Activated T-helper 1 cell treated with anti-CD3 and anti-CD28 coated beads, Interleukin-12 subunit alpha, Interleukin-12 subunit beta, Interleukin-2, Interleukin-4 antibody, amounts not matched to agents 30 ng/mL and 10 ng/mL and 1 ng/mL, durations not matched to agents 14 hours and 24 hours and 36 hours (primary cell): Measurements from ENCODE around the gene SERTAD1. TPM values are rescaled to one million over a fixed set of nuclear protein-coding genes. Genes with fewer than 3 reads are reported as not detected.
"Not testable (repeated sequence)": the region's sequence is repeated elsewhere in the genome, so short reads cannot be mapped to it uniquely, and the experiment has no call there.

Source experiments
- DNase-seq: peaks from one replicate; pipeline ENCODE4 v3.0.0; 2021; ENCODE audit warnings: low spot score
- H3K27ac Mint-ChIP-seq: one replicate; pipeline ENCODE4 v1.8.0; 2021; ENCODE audit warnings: mild to moderate bottlenecking, mixed read lengths
- H3K27me3 Mint-ChIP-seq: one replicate; pipeline ENCODE4 v1.8.0; 2022; ENCODE audit warnings: mild to moderate bottlenecking, moderate library complexity, mixed read lengths; ENCODE audit not compliant: insufficient read depth
- H3K36me3 Mint-ChIP-seq: one replicate; pipeline ENCODE4 v1.8.0; 2021; ENCODE audit warnings: low read depth, mixed read lengths
- H3K4me1 Mint-ChIP-seq: one replicate; pipeline ENCODE4 v1.8.0; 2021; ENCODE audit warnings: low read depth, mixed read lengths
- H3K4me3 Mint-ChIP-seq: one replicate; pipeline ENCODE4 v1.8.0; 2021; ENCODE audit warnings: mild to moderate bottlenecking, moderate library complexity, mixed read lengths
- H3K9me3 Mint-ChIP-seq: one replicate; pipeline ENCODE4 v1.8.0; 2021; ENCODE audit warnings: mixed read lengths
- intact Hi-C: fragments of 100-400 bp; cut with micrococcal nuclease; formaldehyde crosslinking; loops from one replicate; pipeline ENCODE4 v1.15.1; 2024
- total RNA-seq: library from RNA; stranded (reverse); gene quantifications from 2 replicates; pipeline ENCODE4 v1.2.3, GENCODE V29; 2022

Gene SERTAD1
- total RNA-seq, 1 donor from 2014 or later: 18.3 TPM

GRCh38 chr19:40444825-40445312 lies 19.1 kb upstream of the SERTAD1 start:
- peak overlapping the region; percentile 79 for H3K27ac Mint-ChIP-seq
- DNase-seq: no peak
- intact Hi-C loops: loop anchor here (1.0 to 5.0 kb wide), 4 partner anchors 20 to 917 kb away; partner anchors contain the start of genes B9D2 and BLVRB
- H3K9me3 Mint-ChIP-seq: no peaks in the 10 kb centered on the region
- H3K4me1 Mint-ChIP-seq: peaks cover 26% of the 10 kb centered on the region
- no peaks in the 10 kb centered on the region for H3K27me3 Mint-ChIP-seq
- peak overlapping the region; percentile 97 for H3K4me3 Mint-ChIP-seq
- H3K36me3 Mint-ChIP-seq: peaks cover 11% of the 10 kb centered on the region

- Mint-ChIP-seq H3K36me3 (peaks cover 11% of the 10 kb centered on the region), H3K27me3 (no peaks in the 10 kb centered on the region), H3K4me1 (peaks cover 26% of the 10 kb centered on the region), H3K27ac (peak within 1 kb of the TSS; percentile 97), H3K9me3 (no peaks in the 10 kb centered on the region), H3K4me3 (peak within 1 kb of the TSS; percentile 97)
- intact Hi-C loops: loop anchor here (1.0 to 5.0 kb wide), 13 partner anchors 11 to 918 kb away; partner anchors contain the start of genes AKT2, B9D2, BLVRB and C19orf47
- peak; percentile 97 for DNase-seq
These were observed 18.4 kb upstream of the SERTAD1 start, which contains the start of gene SERTAD3 for GRCh38 chr19:40444000-40444824. Gene SERTAD3 (minus strand): TSS chr19:40444335. CDS start chr19:40442080, 2,255 bp downstream.

GRCh38 chr19:40443131-40443999 lies 17.6 kb upstream of the SERTAD1 start:
- Mint-ChIP-seq H3K9me3 (no peaks in the 10 kb centered on the region), H3K36me3 (peaks cover 11% of the 10 kb centered on the region), H3K4me3 (peak overlapping the region; percentile 97), H3K4me1 (peaks cover 26% of the 10 kb centered on the region), H3K27ac (peak overlapping the region; percentile 97), H3K27me3 (no peaks in the 10 kb centered on the region)
- intact Hi-C loops: loop anchor here (1.0 to 5.0 kb wide), 10 partner anchors 10 to 919 kb away; partner anchors contain the start of genes AKT2, B9D2, C19orf47 and MAP3K10
- DNase-seq: peak; percentile 99

GRCh38 chr19:40442328-40443130 lies 16.7 kb upstream of the SERTAD1 start:
- H3K27ac Mint-ChIP-seq: peak overlapping the region; percentile 97
- H3K4me1 Mint-ChIP-seq: peaks cover 26% of the 10 kb centered on the region
- intact Hi-C loops: loop anchor here (1.0 to 5.0 kb wide), 10 partner anchors 9 to 920 kb away; partner anchors contain the start of genes AKT2, B9D2, C19orf47 and MAP3K10
- H3K9me3 Mint-ChIP-seq: no peaks in the 10 kb centered on the region
- no peak for DNase-seq
- peaks cover 11% of the 10 kb centered on the region for H3K36me3 Mint-ChIP-seq
- no peaks in the 10 kb centered on the region for H3K27me3 Mint-ChIP-seq
- peak overlapping the region; percentile 97 for H3K4me3 Mint-ChIP-seq

GRCh38 chr19:40441719-40442253 lies 16.0 kb upstream of the SERTAD1 start:
- Mint-ChIP-seq H3K27ac (peak overlapping the region; percentile 97), H3K4me1 (peaks cover 26% of the 10 kb centered on the region), H3K36me3 (peaks cover 11% of the 10 kb centered on the region), H3K27me3 (no peaks in the 10 kb centered on the region), H3K4me3 (peak overlapping the region; percentile 97), H3K9me3 (no peaks in the 10 kb centered on the region)
- no peak for DNase-seq
- intact Hi-C loops: loop anchor here (2.0 to 5.0 kb wide), 2 partner anchors 251 to 921 kb away; partner anchors contain the start of genes B9D2 and MAP3K10

- H3K36me3 Mint-ChIP-seq: peaks cover 11% of the 10 kb centered on the region
- peak overlapping the region; percentile 45 for H3K27ac Mint-ChIP-seq
- no peaks in the 10 kb centered on the region for H3K9me3 Mint-ChIP-seq
- H3K4me3 Mint-ChIP-seq: no peak overlapping the region
- no peak for DNase-seq
- intact Hi-C loops: no loop called here
- H3K4me1 Mint-ChIP-seq: peaks cover 17% of the 10 kb centered on the region
- no peaks in the 10 kb centered on the region for H3K27me3 Mint-ChIP-seq
These were observed 12.5 kb upstream of the SERTAD1 start for GRCh38 chr19:40438284-40438683.

- Mint-ChIP-seq H3K36me3 (no peaks in the 10 kb centered on the region), H3K4me3 (peak overlapping the region; percentile 88), H3K27ac (peak overlapping the region; percentile 92), H3K4me1 (peaks cover 8% of the 10 kb centered on the region), H3K27me3 (no peaks in the 10 kb centered on the region), H3K9me3 (no peaks in the 10 kb centered on the region)
- peak; percentile 60 for DNase-seq
- intact Hi-C loops: loop anchor here (1.0 kb wide), 2 partner anchors 7 to 10 kb away; no protein-coding TSS in a partner anchor
These were observed 7.8 kb upstream of the SERTAD1 start for GRCh38 chr19:40433391-40434216.

- intact Hi-C loops: loop anchor here (1.0 kb wide), 1 partner anchor 11 kb away; no protein-coding TSS in a partner anchor
- H3K4me3 Mint-ChIP-seq: peak overlapping the region; percentile 88
- H3K9me3 Mint-ChIP-seq, H3K27me3 Mint-ChIP-seq, H3K4me1 Mint-ChIP-seq, H3K36me3 Mint-ChIP-seq, DNase-seq: not testable (repeated sequence)
- peak overlapping the region; percentile 92 for H3K27ac Mint-ChIP-seq
These were observed 7.0 kb upstream of the SERTAD1 start for GRCh38 chr19:40432760-40433159.

GRCh38 chr19:40431698-40432097 lies 5.9 kb upstream of the SERTAD1 start:
- Mint-ChIP-seq H3K36me3 (no peaks in the 10 kb centered on the region), H3K4me3 (no peak overlapping the region), H3K27me3 (peaks cover 2% of the 10 kb centered on the region), H3K4me1 (peaks cover 8% of the 10 kb centered on the region), H3K27ac (no peak overlapping the region), H3K9me3 (no peaks in the 10 kb centered on the region)
- no peak for DNase-seq
- intact Hi-C loops: no loop called here

GRCh38 chr19:40430242-40430641 lies 4.5 kb upstream of the SERTAD1 start:
- H3K4me1 Mint-ChIP-seq, H3K9me3 Mint-ChIP-seq, H3K27me3 Mint-ChIP-seq, H3K36me3 Mint-ChIP-seq, DNase-seq, H3K27ac Mint-ChIP-seq, intact Hi-C loops, H3K4me3 Mint-ChIP-seq: not testable (repeated sequence)

- not testable (repeated sequence) for DNase-seq
These were observed 2.4 kb upstream of the SERTAD1 start for GRCh38 chr19:40428197-40428596.

More at GRCh38 chr19:40428197-40428596, 2.4 kb upstream of the SERTAD1 start:
- intact Hi-C loops, H3K4me1 Mint-ChIP-seq, H3K36me3 Mint-ChIP-seq, H3K9me3 Mint-ChIP-seq, H3K27ac Mint-ChIP-seq, H3K27me3 Mint-ChIP-seq, H3K4me3 Mint-ChIP-seq: not testable (repeated sequence)
